HCT116 (cell line): ENCODE data around the gene MAML2. TPM values are rescaled to one million over a fixed set of nuclear protein-coding genes. Genes with fewer than 3 reads are reported as not detected.

Source experiments
- ATAC-seq: fragments of 200-7000 bp; cut with Tn5 transposase; 2 replicates; pipeline ENCODE4 v1.9.1; 2020; ENCODE audit warnings: mild to moderate bottlenecking, moderate library complexity
- BruUV-seq: library from RNA; stranded (reverse); fragments of 400-500 nt; replicated peaks from 2 replicates; lab custom pipeline; 2021; lab: Mats Ljungman, UMichigan
- CTCF ChIA-PET: fragments of 300-600 bp; sonication (Branson Sonifier 250); formaldehyde crosslinking; loops from one replicate; lab custom pipeline; 2021; ENCODE audit warnings: antibody characterized with exemption; lab: Charles Lee
- POLR2A ChIA-PET: fragments of 300-600, 350-600 bp; sonication (Branson Sonifier 250); formaldehyde crosslinking; loops from one replicate; lab custom pipeline; 2021; ENCODE audit warnings: antibody characterized with exemption; lab: Charles Lee
- RAD21 ChIA-PET, 2 experiments: fragments of 300-600 bp; sonication (Branson Sonifier 250); formaldehyde crosslinking; loops; one replicate each; lab custom pipeline; 2023; ENCODE audit warnings: low total read pairs in 2 of 2; ENCODE audit not compliant: uncharacterized antibody in 2 of 2, unreplicated experiment in 2 of 2, low non-redundant PET in 1 of 2; lab: Charles Lee
- DNase-seq: peaks from one replicate; pipeline ENCODE4 v3.0.0-alpha.2; 2010; ENCODE audit warnings: low read depth, low spot score
- H2AFZ ChIP-seq: fragments of 200-600 bp; shearing (Covaris generic), sonication (generic); 2 replicates; pipeline ENCODE4 v1.6.1; 2017; ENCODE audit warnings: low read depth, mixed run types, mixed read lengths, antibody characterized with exemption, low read length; ENCODE audit not compliant: poor library complexity, severe bottlenecking
- H3K27ac ChIP-seq: 2 replicates; pipeline ENCODE4 v1.5.1; 2012; ENCODE audit warnings: low read depth, low read length
- H3K27me3 ChIP-seq: fragments of 200-600 bp; sonication (generic); 2 replicates; pipeline ENCODE4 v1.6.1; 2016; ENCODE audit warnings: mixed run types, low read length, mixed read lengths; ENCODE audit not compliant: insufficient read depth
- H3K36me3 ChIP-seq, 2 experiments: fragments of 200-500 bp in 1 of 2; fragments of 200-600 bp in 1 of 2; sonication (Bioruptor generic) in 1 of 2; sonication (generic) in 1 of 2; 2 replicates each; pipeline versions ENCODE4 v1.5.1 to v1.6.1; 2014 to 2016; ENCODE audit warnings: low read length in 2 of 2, inconsistent platforms in 1 of 2, mixed read lengths in 1 of 2, mixed run types in 1 of 2; ENCODE audit not compliant: insufficient read depth in 2 of 2, control insufficient read depth in 1 of 2
- H3K4me1 ChIP-seq, 2 experiments: fragments of 200-600 bp in 1 of 2; sonication (generic) in 1 of 2; 2 replicates each; pipeline versions ENCODE4 v1.5.1 to v1.6.1; 2012 to 2017; ENCODE audit warnings: low read length in 2 of 2, inconsistent platforms in 1 of 2, mild to moderate bottlenecking in 1 of 2, mixed read lengths in 1 of 2, mixed run types in 1 of 2, moderate library complexity in 1 of 2; ENCODE audit not compliant: insufficient read depth in 2 of 2, control insufficient read depth in 1 of 2
- H3K4me2 ChIP-seq: fragments of 200-600 bp; sonication (generic); 2 replicates; pipeline ENCODE4 v1.6.1; 2017; ENCODE audit warnings: mixed run types, low read length, mixed read lengths
- H3K4me3 ChIP-seq, 2 experiments: fragments of 200-600 bp in 1 of 2; sonication (generic) in 1 of 2; replicated peaks in 1 of 2; 2 replicates each; pipeline ENCODE4 v1.5.1; 2011 to 2016; ENCODE audit warnings: low read length in 2 of 2, control low read depth in 1 of 2, low read depth in 1 of 2, mild to moderate bottlenecking in 1 of 2, mixed read lengths in 1 of 2, mixed run types in 1 of 2
- H3K79me2 ChIP-seq: fragments of 200-600 bp; sonication (generic); 2 replicates; pipeline ENCODE4 v1.6.1; 2017; ENCODE audit warnings: mild to moderate bottlenecking, mixed run types, low read length, moderate library complexity, mixed read lengths; ENCODE audit not compliant: insufficient read depth
- H3K9ac ChIP-seq: fragments of 200-600 bp; sonication (generic); 2 replicates; pipeline ENCODE4 v1.6.1; 2016; ENCODE audit warnings: low read length, mixed read lengths
- H3K9me2 ChIP-seq: fragments of 200-600 bp; sonication (generic), shearing (Covaris generic); 2 replicates; pipeline ENCODE4 v1.6.1; 2017; ENCODE audit warnings: mixed run types, mild to moderate bottlenecking, moderate library complexity; ENCODE audit not compliant: insufficient read depth
- H3K9me3 ChIP-seq, 2 experiments: fragments of 200-500 bp in 1 of 2; fragments of 200-600 bp in 1 of 2; sonication (Bioruptor generic) in 1 of 2; sonication (generic) in 1 of 2; 2 replicates each; pipeline ENCODE4 v1.6.1; 2014 to 2017; ENCODE audit warnings: low read length in 2 of 2, mixed read lengths in 2 of 2, inconsistent platforms in 1 of 2, low read depth in 1 of 2, mild to moderate bottlenecking in 1 of 2, mixed run types in 1 of 2, moderate library complexity in 1 of 2; ENCODE audit not compliant: control insufficient read depth in 1 of 2, insufficient read depth in 1 of 2
- H4K20me1 ChIP-seq: fragments of 200-600 bp; sonication (generic), shearing (Covaris generic); 2 replicates; pipeline ENCODE4 v1.6.1; 2017; ENCODE audit warnings: mixed run types, mild to moderate bottlenecking, moderate library complexity; ENCODE audit not compliant: insufficient read depth
- CBX3 ChIP-seq: IDR thresholded peaks from 2 replicates; pipeline ENCODE4 v1.6.1; 2012; ENCODE audit warnings: low read depth
- EGR1 ChIP-seq: IDR thresholded peaks from 2 replicates; pipeline ENCODE4 v1.6.1; 2012; ENCODE audit warnings: low read depth
- ELF1 ChIP-seq: IDR thresholded peaks from 2 replicates; pipeline ENCODE4 v1.6.1; 2012; ENCODE audit warnings: low read depth, borderline replicate concordance
- MAX ChIP-seq: IDR thresholded peaks from 2 replicates; pipeline ENCODE4 v1.6.1; 2012
- POLR2A ChIP-seq: IDR thresholded peaks from 2 replicates; pipeline ENCODE4 v1.7.0; 2011; ENCODE audit warnings: borderline replicate concordance; ENCODE audit not compliant: insufficient read depth, insufficient read length; ENCODE audit errors: extremely low read depth
- POLR2AphosphoS5 ChIP-seq: IDR thresholded peaks from 2 replicates; pipeline ENCODE4 v1.6.1; 2011; ENCODE audit warnings: mild to moderate bottlenecking, low read depth, low read length, moderate library complexity
- SIN3A ChIP-seq: IDR thresholded peaks from 2 replicates; pipeline ENCODE4 v1.6.1; 2012; ENCODE audit warnings: low read depth
- intact Hi-C: fragments of 100-400 bp; cut with micrococcal nuclease; formaldehyde crosslinking; loops from 2 replicates; pipeline ENCODE4 v1.10.0; 2022
- total RNA-seq: library from RNA; stranded (reverse); gene quantifications from one replicate; pipeline ENCODE4 v1.2.1, GENCODE V29; 2021; ENCODE audit not compliant: unreplicated experiment
- TF ChIP-seq, protein P1 (sequence below), 3 experiments: fragments of 200-600 bp in 1 of 3; sonication (generic) in 1 of 3; IDR thresholded peaks in 2 of 3; conservative IDR thresholded peaks in 1 of 3; 2 replicates each; pipeline ENCODE4 v1.5.1; 2012 to 2017; ENCODE audit warnings: low read depth in 2 of 3, low read length in 2 of 3, antibody characterized with exemption in 1 of 3, borderline replicate concordance in 1 of 3, control low read depth in 1 of 3, mild to moderate bottlenecking in 1 of 3, mixed read lengths in 1 of 3, mixed run types in 1 of 3, moderate library complexity in 1 of 3; ENCODE audit not compliant: insufficient read depth in 1 of 3

The MAML2 gene
- total RNA-seq, 1 experiment from 2014 or later: 2.6 TPM

- H3K36me3 ChIP-seq: no peaks in the 10 kb centered on the region
- no peak for DNase-seq
- H3K9ac ChIP-seq: no peak overlapping the region
- no TSS peak for BruUV-seq
- H3K9me2 ChIP-seq: no peaks in the 10 kb centered on the region
- no peak for ATAC-seq
- no peaks in the 10 kb centered on the region for H3K79me2 ChIP-seq
- no peak overlapping the region for H3K27ac ChIP-seq
- no peak overlapping the region for H3K4me2 ChIP-seq
- H3K27me3 ChIP-seq: no peaks in the 10 kb centered on the region
- no peaks in the 10 kb centered on the region for H3K9me3 ChIP-seq
- intact Hi-C loops: no loop called here
- no peaks in the 10 kb centered on the region for H3K4me1 ChIP-seq
- H3K4me3 ChIP-seq: no peak overlapping the region
- no peaks in the 10 kb centered on the region for H4K20me1 ChIP-seq
- ChIA-PET RAD21 (no interaction called here), CTCF (no interaction called here), POLR2A (no interaction called here)
- no peak for TF ChIP-seq POLR2AphosphoS5
- TF ChIP-seq POLR2A: no peak
- TF ChIP-seq, protein P1, sequence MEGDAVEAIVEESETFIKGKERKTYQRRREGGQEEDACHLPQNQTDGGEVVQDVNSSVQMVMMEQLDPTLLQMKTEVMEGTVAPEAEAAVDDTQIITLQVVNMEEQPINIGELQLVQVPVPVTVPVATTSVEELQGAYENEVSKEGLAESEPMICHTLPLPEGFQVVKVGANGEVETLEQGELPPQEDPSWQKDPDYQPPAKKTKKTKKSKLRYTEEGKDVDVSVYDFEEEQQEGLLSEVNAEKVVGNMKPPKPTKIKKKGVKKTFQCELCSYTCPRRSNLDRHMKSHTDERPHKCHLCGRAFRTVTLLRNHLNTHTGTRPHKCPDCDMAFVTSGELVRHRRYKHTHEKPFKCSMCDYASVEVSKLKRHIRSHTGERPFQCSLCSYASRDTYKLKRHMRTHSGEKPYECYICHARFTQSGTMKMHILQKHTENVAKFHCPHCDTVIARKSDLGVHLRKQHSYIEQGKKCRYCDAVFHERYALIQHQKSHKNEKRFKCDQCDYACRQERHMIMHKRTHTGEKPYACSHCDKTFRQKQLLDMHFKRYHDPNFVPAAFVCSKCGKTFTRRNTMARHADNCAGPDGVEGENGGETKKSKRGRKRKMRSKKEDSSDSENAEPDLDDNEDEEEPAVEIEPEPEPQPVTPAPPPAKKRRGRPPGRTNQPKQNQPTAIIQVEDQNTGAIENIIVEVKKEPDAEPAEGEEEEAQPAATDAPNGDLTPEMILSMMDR (IDR thresholded peaks at IDR 0.05 in 2 of 3, conservative IDR thresholded peaks at IDR 0.05 in 1 of 3; ENCODE audit: borderline replicate concordance in 1 of 3, insufficient read depth in 1 of 3, low read depth in 2 of 3, low read length in 2 of 3): no peak
- TF ChIP-seq EGR1: no peak
- TF ChIP-seq CBX3: no peak
- no peak for TF ChIP-seq SIN3A
- no peak for TF ChIP-seq MAX
- TF ChIP-seq ELF1: no peak
- H2AFZ ChIP-seq: no peak overlapping the region
These were observed 215.4 kb downstream of the MAML2 start for GRCh38 chr11:96127596-96127959.
